GM18511 (cell line): ENCODE data around the gene GPC6.

ENCODE experiments used
- ATAC-seq: cut with Tn5 transposase; IDR thresholded peaks from one replicate; pipeline ENCODE4 v1.9.1; 2021; ENCODE audit warnings: mild to moderate bottlenecking, moderate library complexity; ENCODE audit not compliant: unreplicated experiment

The GPC6 gene

DNA sequence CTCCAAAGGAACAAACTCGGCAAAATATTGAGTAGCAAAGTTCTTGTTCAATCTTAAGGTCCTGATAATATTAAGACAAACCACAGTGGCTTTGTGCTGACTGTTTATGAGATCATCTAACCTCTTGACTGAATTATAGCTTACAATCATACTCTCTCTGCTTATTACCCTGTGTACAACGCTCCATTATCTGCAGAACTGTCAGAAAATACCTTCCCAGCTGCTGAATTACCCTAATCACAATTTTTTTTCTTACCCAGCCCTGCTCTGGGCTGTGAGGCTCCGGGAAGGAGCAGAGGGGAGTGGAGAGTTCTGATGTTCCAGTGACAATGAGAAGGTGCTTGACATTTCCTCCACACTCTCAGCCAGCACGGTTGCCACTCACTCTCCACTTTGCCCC, 1188.1 kb downstream of the GPC6 start:
- no peak for ATAC-seq

- ATAC-seq = no peak
Measured at GRCh38 chr13:94415500-94416237, 1189.1 kb downstream of the GPC6 start.

GRCh38 chr13:94416454-94417080, 1190.0 kb downstream of the GPC6 start:
- no peak for ATAC-seq

DNA sequence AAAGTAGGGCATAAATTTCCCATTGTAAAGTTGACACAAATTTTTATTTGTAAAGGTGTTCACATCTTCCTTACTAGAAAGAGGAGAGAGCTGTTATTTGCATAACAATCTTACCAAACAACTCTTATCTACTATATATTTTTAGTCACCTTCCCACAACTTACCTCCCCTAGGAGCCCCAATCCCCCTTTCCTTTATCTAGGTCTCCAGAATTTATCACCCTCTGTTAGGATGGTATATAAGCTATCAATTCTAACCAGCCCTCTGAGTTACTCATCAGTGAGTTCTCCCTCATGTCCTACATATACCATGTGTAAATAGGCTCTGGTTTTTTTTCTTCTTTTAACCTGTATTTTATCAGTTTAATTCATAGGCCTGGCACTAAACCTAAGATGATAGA, 1190.7 kb downstream of the GPC6 start:
- ATAC-seq = no peak

- peak; percentile 64 for ATAC-seq
Measured at GRCh38 chr13:94419304-94419924, 1192.8 kb downstream of the GPC6 start.

GRCh38 chr13:94419925-94420305, 1193.3 kb downstream of the GPC6 start:
- no peak for ATAC-seq

DNA sequence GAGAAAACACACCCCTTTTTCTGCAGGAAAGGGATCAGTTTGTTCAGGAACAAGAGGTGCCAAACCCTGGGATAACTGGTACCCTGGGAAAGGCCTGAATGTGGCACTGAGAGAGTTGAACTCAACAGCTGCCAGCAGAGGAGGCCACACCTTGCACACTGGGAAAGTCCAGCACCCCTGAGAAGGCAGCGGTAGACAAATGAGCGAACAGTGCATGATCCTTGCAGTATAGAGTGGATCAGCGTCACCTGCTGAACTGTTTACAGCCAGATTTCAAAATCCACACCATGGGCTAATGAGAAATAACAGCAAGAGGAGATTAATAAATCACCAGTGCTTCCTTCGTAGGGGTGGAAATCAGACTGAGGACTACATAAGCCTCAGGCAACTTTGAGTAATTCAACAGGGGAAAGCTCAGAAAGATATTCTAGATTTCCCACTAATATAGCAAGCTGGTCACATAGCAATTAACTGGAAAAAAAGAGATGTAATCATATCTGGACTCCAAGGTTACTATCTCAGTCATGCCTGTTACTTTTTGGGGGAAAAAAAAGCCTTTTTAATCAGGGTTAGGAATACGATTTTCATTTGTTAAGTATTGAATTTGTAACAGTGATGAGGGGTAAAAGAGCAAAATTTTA, 1200.8 kb downstream of the GPC6 start:
- ATAC-seq = no peak

- no peak for ATAC-seq
Measured at GRCh38 chr13:94431574-94431973, 1205.0 kb downstream of the GPC6 start.

DNA sequence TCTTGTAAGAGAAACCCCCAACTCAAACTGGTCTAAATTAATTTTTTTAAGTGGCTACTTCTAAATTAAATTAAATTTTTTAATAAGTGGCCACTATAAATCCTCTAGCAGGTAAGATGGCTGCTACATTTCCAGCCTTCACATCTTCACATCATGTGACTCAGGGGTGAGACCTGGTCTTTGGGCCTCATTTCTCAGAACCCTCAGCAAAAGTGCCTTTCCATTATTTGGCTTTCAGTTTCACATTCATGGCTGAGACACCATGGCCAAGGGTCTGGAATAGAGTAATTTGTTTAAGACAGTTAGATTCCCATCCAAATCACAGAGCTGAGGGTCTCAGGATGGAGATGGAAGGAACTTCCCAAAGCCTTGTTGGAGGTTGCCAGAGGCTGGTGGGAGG, 1205.4 kb downstream of the GPC6 start:
- ATAC-seq = no peak

DNA sequence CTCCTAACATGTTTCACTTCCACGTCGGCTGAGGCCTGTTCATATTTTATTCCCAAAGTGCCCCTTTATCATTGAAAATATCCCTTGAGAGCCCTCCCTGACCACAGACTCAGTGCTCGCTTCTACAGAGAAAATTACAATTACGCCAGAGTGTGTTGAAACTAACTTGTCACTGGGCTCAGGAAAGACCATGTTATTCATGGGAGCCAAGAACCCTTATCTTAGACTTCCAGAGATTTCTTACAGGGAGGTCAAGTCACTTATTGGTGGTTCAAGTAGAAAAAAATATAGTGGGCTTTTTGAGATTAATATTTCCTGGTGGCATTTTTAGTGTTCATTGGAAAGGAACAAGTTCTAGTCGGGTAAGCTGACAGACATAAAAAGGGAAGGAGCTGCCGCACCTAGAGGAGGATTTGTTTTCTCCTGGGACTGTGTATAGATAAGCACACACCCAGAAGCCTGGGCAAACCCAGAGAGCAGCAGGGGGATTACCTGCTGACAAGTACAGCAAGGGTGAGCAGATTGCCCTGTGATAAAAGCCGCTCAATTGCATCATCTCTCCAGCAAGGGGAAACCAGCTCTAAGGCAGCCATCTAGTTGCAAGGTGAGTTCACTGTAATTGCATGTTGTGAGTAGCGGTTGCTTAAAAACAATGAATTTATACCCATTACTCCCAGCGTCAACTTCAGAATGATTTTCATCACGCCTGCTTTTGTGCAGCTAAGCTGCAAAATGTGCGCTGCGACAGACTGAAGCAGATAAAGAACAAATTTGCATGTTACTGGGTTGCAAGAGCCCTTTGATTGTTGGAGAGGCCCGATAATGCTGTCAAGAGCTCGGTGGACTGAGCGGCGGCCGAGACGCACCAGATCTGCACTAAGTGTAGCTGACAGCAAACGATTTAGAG, 1206.7 kb downstream of the GPC6 start:
- peak; percentile 73 for ATAC-seq

GRCh38 chr13:94435604-94436226, 1209.1 kb downstream of the GPC6 start:
- peak; percentile 74 for ATAC-seq

DNA sequence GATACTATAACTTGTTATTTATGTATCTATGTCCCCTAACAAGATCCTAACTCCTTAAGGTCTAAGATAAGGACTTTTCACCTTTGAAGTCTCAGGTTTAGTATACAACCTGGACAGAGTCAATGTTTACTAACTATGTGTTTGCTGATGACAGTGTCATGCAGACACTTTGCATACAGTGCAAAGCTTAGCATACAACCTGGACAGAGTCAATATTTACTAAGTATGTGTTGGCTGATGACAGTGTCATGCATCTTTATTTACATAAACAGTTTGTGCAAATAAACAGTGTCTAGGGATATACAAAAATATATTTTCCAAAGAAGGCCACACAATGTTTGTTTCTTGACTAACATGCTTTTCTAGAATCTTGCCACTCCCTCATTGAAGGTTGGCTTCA, 1218.2 kb downstream of the GPC6 start:
- ATAC-seq = no peak

GRCh38 chr13:94454334-94454733, 1227.7 kb downstream of the GPC6 start:
- ATAC-seq = no peak

GRCh38 chr13:94454906-94455305, 1228.3 kb downstream of the GPC6 start:
- no peak for ATAC-seq

DNA sequence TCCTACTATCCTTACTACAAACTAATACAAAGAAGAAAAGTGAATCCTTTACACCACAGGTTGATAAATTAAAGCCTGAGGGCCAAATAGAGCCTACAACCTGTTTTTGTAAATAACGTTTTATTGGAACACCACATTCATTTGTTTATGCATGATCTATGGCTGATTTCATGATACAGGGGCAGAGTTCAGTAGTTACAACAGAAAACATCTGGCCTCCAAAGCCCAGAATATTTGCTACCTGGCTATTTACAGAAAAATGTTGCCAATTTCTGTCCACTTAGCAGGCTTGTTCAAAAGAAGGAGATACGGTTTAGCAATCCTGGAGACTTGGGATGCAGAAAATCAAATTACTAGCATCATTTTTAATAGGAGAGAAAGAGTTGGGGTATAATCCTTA, 1228.8 kb downstream of the GPC6 start:
- no peak for ATAC-seq
